Right renal pelvis (tissue), 4 donors: ENCODE data around the gene PTPRF. TPM values are rescaled to one million over a fixed set of nuclear protein-coding genes. Genes with fewer than 3 reads are reported as not detected.

Experiments
- DNase-seq, 4 donors: peaks; one replicate each; pipeline ENCODE4 v3.0.0-alpha.2; 2013; ENCODE audit warnings: low read depth in 4 of 4, low spot score in 3 of 4, missing footprints in 1 of 4
- polyA plus RNA-seq, 4 donors: library from polyadenylated mRNA; unstranded; fragments of 120-200 nt; gene quantifications; one replicate each; pipeline ENCODE4 v1.2.1, GENCODE V29; 2013; ENCODE audit not compliant: insufficient read length in 4 of 4

PTPRF gene
- polyA plus RNA-seq, 4 donors: 203 to 222 (median 211) TPM

- DNase-seq: no peak
Measured at GRCh38 chr1:43572538-43572937, 41.9 kb downstream of the PTPRF start.

DNA sequence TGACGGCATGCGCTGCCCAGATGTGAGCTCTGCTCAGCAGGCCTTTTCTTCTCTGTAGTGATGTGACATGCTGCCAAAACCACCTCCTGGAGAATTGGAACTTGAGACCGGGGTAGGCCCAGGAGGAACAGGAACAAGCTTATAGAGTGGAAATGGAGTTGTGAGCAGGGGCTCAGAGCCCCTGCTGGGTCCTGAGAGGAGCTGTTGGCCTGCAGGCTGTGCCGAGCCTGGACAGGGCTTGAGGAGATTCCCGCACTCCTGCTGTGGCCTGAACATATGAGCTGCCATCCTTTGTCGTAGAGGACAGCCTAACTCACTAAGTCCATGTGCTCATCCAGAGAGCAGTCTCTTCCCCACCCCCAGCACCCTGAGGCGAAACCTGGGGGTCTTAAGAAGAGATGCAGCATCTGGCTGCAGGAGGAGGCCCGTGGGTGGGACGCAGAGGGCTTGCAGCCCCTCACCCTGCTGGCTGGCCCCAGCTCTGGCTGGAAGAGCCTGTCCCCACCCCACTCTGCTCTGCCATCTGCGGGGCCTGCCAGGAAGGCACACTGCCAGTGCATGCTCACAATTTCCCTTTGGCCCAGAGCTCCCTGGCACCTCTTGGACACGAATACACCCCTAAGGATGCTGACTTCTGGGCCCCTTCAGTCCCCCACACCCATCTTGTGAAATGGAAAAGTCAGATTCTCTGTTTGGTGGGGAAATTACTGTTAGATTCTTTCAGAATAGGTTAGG, 42.5 kb downstream of the PTPRF start:
- DNase-seq: no peak

DNA sequence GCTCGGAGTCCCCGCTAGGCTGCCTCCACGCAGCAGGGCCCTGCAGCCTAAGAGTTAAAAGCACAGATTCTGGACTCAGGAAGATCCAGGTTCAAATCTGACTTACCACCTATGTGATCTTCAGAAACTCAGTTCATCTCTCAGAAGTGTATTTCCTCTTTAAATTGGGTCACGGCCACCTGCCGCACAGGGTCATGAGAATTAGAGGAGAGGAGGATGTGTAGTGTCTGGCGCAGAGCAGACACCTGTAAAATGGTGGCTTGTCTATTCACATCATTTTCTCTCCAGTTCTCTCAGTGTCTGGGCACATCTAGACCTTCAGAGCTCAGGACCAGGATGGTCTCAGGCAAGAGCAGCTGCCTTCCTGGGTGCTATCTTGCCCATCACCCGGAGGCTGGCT, 45.8 kb downstream of the PTPRF start:
- DNase-seq: no peak

DNA sequence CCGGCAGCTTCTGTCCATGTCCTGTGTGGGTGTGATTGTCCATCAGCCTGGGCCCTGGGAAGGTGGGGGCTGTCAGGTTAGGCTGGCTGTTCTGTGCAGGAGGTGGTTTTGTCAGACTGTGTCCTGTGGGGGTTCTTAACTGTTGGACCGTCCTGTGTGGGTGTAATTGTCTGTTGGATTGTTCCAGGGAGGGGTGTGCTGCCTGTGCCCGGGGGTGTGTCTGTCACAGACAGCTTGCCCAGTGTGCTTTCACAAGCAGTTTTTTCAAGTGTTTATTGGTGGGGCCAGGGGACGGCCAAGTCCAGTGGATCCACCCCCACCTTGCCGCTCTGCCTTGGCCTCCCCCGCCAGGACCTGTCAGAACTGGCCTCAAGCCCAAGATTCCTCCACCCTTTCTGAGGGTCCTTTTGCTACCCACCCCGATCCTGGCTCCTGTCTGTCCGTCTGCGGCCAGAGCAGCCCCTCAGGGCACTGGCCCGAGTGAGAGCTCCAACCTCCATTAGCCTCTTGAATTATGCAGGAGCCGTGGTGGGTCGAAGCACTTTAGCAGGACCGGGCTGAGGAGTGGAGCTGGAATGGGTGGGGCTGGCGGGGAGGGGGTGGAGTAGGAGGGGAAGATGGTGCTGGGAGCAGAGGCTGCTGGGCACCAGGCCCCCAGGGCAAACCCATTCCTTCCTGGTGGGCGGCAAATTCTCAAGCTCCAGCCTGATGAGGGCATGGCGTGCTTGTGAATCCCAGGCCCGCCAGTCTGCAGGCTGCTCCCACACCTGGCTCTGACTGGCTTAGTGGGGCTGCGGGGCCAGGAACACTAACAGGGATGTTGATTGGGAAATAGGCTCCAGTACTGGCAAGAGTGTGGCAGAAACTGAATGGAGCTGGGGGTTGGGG, 47.2 kb downstream of the PTPRF start:
- DNase-seq: no peak

- no peak for DNase-seq
Measured at GRCh38 chr1:43580039-43580438, 49.4 kb downstream of the PTPRF start.

- no peak for DNase-seq
Measured at GRCh38 chr1:43582162-43582566, 51.5 kb downstream of the PTPRF start.

- DNase-seq: no peak
Measured at GRCh38 chr1:43583058-43583457, 52.4 kb downstream of the PTPRF start.

DNA sequence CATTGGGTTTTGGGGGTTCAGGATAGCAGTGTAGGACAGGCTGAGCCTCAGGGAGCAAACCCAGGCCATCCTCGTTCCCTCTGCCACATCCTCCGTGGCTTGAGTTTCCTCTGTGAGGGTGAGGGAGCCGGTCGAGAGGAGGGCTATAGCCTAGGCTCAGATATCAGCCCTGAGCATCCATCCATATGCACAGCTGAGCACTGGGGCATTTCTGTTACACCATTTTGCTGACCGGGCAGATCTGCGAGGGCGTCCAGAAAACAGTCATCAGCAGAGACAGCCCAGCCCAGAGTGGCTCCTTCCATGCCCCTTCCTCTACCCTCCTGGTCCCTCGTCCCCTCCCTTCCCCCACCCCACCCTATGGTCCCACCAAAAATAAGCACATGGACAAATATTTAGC, 53.5 kb downstream of the PTPRF start:
- no peak for DNase-seq

- no peak for DNase-seq
Measured at GRCh38 chr1:43585557-43585956, 54.9 kb downstream of the PTPRF start.

DNA sequence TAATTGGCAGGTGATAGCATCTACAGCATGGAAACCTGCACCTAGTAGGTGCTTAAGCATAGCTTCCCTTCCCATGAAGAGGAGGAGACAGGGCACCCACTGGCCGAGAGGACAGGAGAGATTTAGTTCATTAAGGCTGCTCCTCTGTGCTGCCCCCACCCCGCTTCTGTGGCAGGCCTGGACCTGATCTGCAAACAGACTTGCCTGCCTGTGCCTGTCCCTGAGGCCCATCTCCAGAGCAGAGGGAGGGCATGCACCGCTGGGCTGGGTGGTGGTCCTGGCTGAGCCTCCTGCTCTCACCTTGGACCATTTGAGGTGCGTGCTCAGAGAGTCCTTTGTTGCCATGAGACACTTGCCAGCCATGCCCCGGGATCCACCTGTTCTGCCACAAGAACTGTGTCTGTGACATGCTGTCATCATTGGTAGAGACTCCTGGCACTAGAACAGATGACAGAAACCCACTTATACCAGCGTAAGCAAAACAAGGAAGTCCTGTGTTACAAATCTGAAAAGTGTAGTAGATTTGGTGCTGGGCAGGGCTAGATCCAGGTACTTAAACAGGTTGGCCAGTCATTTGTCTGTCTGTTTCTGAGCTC, 55.6 kb downstream of the PTPRF start:
- DNase-seq: no peak

GRCh38 chr1:43587001-43587400, 56.3 kb downstream of the PTPRF start:
- no peak for DNase-seq

GRCh38 chr1:43587594-43587993, 56.9 kb downstream of the PTPRF start:
- DNase-seq: no peak

- no peak for DNase-seq
Measured at GRCh38 chr1:43588592-43588991, 57.9 kb downstream of the PTPRF start.

- no peak for DNase-seq
Measured at GRCh38 chr1:43590388-43590925, 59.8 kb downstream of the PTPRF start.

DNA sequence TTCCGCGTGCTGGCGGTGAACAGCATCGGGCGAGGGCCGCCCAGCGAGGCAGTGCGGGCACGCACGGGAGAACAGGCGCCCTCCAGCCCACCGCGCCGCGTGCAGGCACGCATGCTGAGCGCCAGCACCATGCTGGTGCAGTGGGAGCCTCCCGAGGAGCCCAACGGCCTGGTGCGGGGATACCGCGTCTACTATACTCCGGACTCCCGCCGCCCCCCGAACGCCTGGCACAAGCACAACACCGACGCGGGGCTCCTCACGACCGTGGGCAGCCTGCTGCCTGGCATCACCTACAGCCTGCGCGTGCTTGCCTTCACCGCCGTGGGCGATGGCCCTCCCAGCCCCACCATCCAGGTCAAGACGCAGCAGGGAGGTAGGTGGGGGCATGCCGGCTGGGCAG, 60.5 kb downstream of the PTPRF start:
- DNase-seq: no peak

- DNase-seq: no peak
Measured at GRCh38 chr1:43592051-43592665, 61.5 kb downstream of the PTPRF start.

- no peak for DNase-seq
Measured at GRCh38 chr1:43592974-43593683, 62.4 kb downstream of the PTPRF start.

- DNase-seq: no peak
Measured at GRCh38 chr1:43596579-43596978, 65.9 kb downstream of the PTPRF start.

DNA sequence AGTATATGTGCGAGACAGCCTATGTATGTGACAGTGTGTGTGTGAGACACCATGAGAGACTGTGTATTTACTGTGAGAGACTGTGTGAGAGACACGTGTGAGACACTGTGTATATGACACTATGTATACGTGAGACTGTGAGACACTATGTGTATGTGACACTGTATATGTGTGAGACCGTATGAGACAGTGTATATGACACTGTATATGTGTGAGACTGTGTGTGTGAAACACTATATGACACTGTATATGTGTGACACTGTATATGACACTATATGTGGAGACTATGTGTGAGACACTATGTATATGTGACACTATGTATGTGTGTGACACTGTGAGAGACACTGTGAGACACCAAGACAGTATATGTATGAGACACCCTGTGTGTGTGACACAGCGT, 66.3 kb downstream of the PTPRF start:
- DNase-seq: no peak

- no peak for DNase-seq
Measured at GRCh38 chr1:43597721-43598120, 67.0 kb downstream of the PTPRF start.
